ENCODE measurements around the gene MRPS6. TPM values are rescaled to one million over a fixed set of nuclear protein-coding genes. Genes with fewer than 3 reads are reported as not detected.

Gene MRPS6
- polyA plus RNA-seq, 1 donor (not counting 4 experiments of a cell fraction or from before 2014, with no cell fraction given) = 41.5 TPM

DNA sequence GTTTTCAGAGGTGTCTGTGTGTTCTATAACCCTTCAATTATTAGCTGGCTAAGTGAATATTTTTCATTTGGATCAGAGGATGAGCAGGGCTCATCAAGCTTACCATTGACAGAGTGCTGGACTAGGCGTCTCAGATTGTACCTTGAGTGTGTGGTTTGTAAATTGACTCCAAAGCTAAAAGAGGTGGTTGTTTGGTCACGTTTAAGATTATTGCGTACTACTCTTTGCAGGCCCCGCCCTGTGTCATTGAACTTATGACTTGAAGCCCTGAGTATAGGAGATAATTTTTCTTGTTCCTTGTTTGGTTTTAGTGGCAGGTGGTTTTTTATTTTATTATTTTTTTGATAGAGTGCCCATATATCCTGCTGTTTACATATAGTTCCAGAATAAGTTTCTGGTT is 17.7 kb downstream of the MRPS6 start:
- no peaks in the 10 kb centered on the region for H3K9me1 ChIP-seq (ENCODE audit: control insufficient read depth, extremely low read depth, insufficient read depth, low read length)
- H3K4me1 ChIP-seq (ENCODE audit: control insufficient read depth, extremely low read depth, insufficient read depth, low read length) = peaks cover 5% of the 10 kb centered on the region
- dilution Hi-C loops (cut with MboI; ENCODE audit: extremely low pct_ligation_motif_present, low sequenced_read_pairs) = no loop called here
- no peak overlapping the region for H3K4me2 ChIP-seq (ENCODE audit: control insufficient read depth, extremely low read depth, insufficient read depth, low read depth, low read length)
- H3K9ac ChIP-seq (ENCODE audit: control insufficient read depth, extremely low read depth, insufficient read depth, low read length) = no peak overlapping the region
- peaks cover 3% of the 10 kb centered on the region for H4K20me1 ChIP-seq (ENCODE audit: control insufficient read depth, extremely low read depth, insufficient read depth, low read length)
- DNase-seq (ENCODE audit: low read depth, low spot score) (no peak), FAIRE-seq (no peak)
- H3K27me3 ChIP-seq (ENCODE audit: control insufficient read depth, extremely low read depth, insufficient read depth, low read length) = no peaks in the 10 kb centered on the region
- TF ChIP-seq, protein P1, sequence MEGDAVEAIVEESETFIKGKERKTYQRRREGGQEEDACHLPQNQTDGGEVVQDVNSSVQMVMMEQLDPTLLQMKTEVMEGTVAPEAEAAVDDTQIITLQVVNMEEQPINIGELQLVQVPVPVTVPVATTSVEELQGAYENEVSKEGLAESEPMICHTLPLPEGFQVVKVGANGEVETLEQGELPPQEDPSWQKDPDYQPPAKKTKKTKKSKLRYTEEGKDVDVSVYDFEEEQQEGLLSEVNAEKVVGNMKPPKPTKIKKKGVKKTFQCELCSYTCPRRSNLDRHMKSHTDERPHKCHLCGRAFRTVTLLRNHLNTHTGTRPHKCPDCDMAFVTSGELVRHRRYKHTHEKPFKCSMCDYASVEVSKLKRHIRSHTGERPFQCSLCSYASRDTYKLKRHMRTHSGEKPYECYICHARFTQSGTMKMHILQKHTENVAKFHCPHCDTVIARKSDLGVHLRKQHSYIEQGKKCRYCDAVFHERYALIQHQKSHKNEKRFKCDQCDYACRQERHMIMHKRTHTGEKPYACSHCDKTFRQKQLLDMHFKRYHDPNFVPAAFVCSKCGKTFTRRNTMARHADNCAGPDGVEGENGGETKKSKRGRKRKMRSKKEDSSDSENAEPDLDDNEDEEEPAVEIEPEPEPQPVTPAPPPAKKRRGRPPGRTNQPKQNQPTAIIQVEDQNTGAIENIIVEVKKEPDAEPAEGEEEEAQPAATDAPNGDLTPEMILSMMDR (optimal IDR thresholded peaks at IDR 0.05 in 1 of 3, IDR thresholded peaks at IDR 0.05 in 1 of 3, conservative IDR thresholded peaks at IDR 0.05 in 1 of 3; ENCODE audit: extremely low read depth in 1 of 3, insufficient read depth in 2 of 3, low read length in 3 of 3) = no peak
- no peak overlapping the region for H2AFZ ChIP-seq (ENCODE audit: control insufficient read depth, low read length)
- peaks cover 6 to 16% of the 10 kb centered on the region in 2 experiments for H3K36me3 ChIP-seq (ENCODE audit: control insufficient read depth in 2 of 2, extremely low read depth in 1 of 2, insufficient read depth in 2 of 2, low read length in 2 of 2)
- H3K4me3 ChIP-seq (ENCODE audit: control insufficient read depth in 2 of 3, extremely low read depth in 1 of 3, insufficient read depth in 2 of 3, low read depth in 1 of 3, low read length in 3 of 3) = no peak overlapping the region
- H3K27ac ChIP-seq (ENCODE audit: control insufficient read depth, insufficient read depth, low read length) = no peak overlapping the region
- peaks cover 56% of the 10 kb centered on the region for H3K79me2 ChIP-seq (ENCODE audit: control insufficient read depth, insufficient read depth, low read length)
- no peaks in the 10 kb centered on the region for H3K9me3 ChIP-seq (ENCODE audit: control insufficient read depth, low read depth, low read length)

DNA sequence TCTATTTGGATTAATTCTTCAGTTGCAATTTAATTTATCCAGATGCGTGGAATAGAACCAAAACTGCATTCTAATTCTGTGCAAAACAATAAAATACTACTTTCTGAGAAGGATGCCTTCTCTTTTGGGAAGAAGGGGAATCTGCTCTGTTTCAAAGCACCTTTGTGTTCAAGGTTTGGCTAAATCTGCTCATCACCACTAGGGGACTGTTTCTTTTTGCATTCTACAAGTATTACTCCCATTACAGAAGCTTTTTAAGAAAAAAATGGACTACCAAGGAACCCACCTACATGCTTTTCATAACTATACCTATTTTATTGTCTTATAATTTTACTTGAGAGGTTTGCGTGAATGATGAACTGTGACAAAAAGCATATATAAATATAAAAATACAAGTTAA is 18.2 kb downstream of the MRPS6 start:
- Histone ChIP-seq H3K36me3 (ENCODE audit: control insufficient read depth in 2 of 2, extremely low read depth in 1 of 2, insufficient read depth in 2 of 2, low read length in 2 of 2) (peaks cover 8 to 15% of the 10 kb centered on the region in 2 experiments), H3K4me2 (ENCODE audit: control insufficient read depth, extremely low read depth, insufficient read depth, low read depth, low read length) (no peak overlapping the region), H3K79me2 (ENCODE audit: control insufficient read depth, insufficient read depth, low read length) (peaks cover 51% of the 10 kb centered on the region), H3K27ac (ENCODE audit: control insufficient read depth, insufficient read depth, low read length) (no peak overlapping the region), H3K9ac (ENCODE audit: control insufficient read depth, extremely low read depth, insufficient read depth, low read length) (no peak overlapping the region), H2AFZ (ENCODE audit: control insufficient read depth, low read length) (no peak overlapping the region), H4K20me1 (ENCODE audit: control insufficient read depth, extremely low read depth, insufficient read depth, low read length) (peaks cover 3% of the 10 kb centered on the region), H3K4me3 (ENCODE audit: control insufficient read depth in 2 of 3, extremely low read depth in 1 of 3, insufficient read depth in 2 of 3, low read depth in 1 of 3, low read length in 3 of 3) (no peak overlapping the region), H3K9me3 (ENCODE audit: control insufficient read depth, low read depth, low read length) (no peaks in the 10 kb centered on the region), H3K9me1 (ENCODE audit: control insufficient read depth, extremely low read depth, insufficient read depth, low read length) (no peaks in the 10 kb centered on the region), H3K4me1 (ENCODE audit: control insufficient read depth, extremely low read depth, insufficient read depth, low read length) (peaks cover 5% of the 10 kb centered on the region), H3K27me3 (ENCODE audit: control insufficient read depth, extremely low read depth, insufficient read depth, low read length) (no peaks in the 10 kb centered on the region)
- TF ChIP-seq EZH2 (IDR thresholded peaks at IDR 0.05; ENCODE audit: low read length) = no peak
- TF ChIP-seq, protein P1 (optimal IDR thresholded peaks at IDR 0.05 in 1 of 3, IDR thresholded peaks at IDR 0.05 in 1 of 3, conservative IDR thresholded peaks at IDR 0.05 in 1 of 3; ENCODE audit: extremely low read depth in 1 of 3, insufficient read depth in 2 of 3, low read length in 3 of 3) = peak in 2 of 3 experiments; percentile 23 to 39
- dilution Hi-C loops (cut with MboI; ENCODE audit: extremely low pct_ligation_motif_present, low sequenced_read_pairs) = no loop called here
- FAIRE-seq = no peak
- no peak for DNase-seq (ENCODE audit: low read depth, low spot score)

Data from keratinocyte (primary cell).